ENCODE data around the gene ZNF223. TPM values are rescaled to one million over a fixed set of nuclear protein-coding genes. Genes with fewer than 3 reads are reported as not detected.

The ZNF223 gene
- total RNA-seq, 4 donors from 2014 or later, result 3.6 to 48.5 (median 12.9) TPM

- Histone ChIP-seq H3K9me3 (peaks cover 3 to 52% of the 10 kb centered on the region in 2 donors), H3K27me3 (no peaks in the 10 kb centered on the region), H3K36me3 (peaks cover 0 to 6% of the 10 kb centered on the region in 2 donors), H3K27ac (no peak overlapping the region), H3K4me3 (no peak overlapping the region), H3K4me1 (peaks cover 0 to 5% of the 10 kb centered on the region in 2 donors)
- intact Hi-C loops (cut with DNase I; ENCODE audit: low total_unique reads), result no loop called here
- no peak for DNase-seq
- TF ChIP-seq CTCF (IDR thresholded peaks at IDR 0.05), result no peak
- no peak for TF ChIP-seq POLR2A (IDR thresholded peaks at IDR 0.05)
Measured at GRCh38 chr19:44005973-44006372, 45.9 kb upstream of the ZNF223 start.

GRCh38 chr19:44007473-44007872, 44.4 kb upstream of the ZNF223 start:
- TF ChIP-seq CTCF (IDR thresholded peaks at IDR 0.05), result no peak
- no peak for TF ChIP-seq POLR2A (IDR thresholded peaks at IDR 0.05)
- DNase-seq, result no peak
- no peak overlapping the region for H3K27ac ChIP-seq
- peaks cover 0 to 5% of the 10 kb centered on the region in 2 donors for H3K4me1 ChIP-seq
- peaks cover 0 to 6% of the 10 kb centered on the region in 2 donors for H3K36me3 ChIP-seq
- intact Hi-C loops (cut with DNase I; ENCODE audit: low total_unique reads), result no loop called here
- no peaks in the 10 kb centered on the region for H3K27me3 ChIP-seq
- H3K9me3 ChIP-seq, result peaks cover 3 to 66% of the 10 kb centered on the region in 2 donors
- no peak overlapping the region for H3K4me3 ChIP-seq

- no peak overlapping the region for H3K4me3 ChIP-seq
- DNase-seq, result no peak
- H3K27me3 ChIP-seq, result no peaks in the 10 kb centered on the region
- no peak overlapping the region for H3K27ac ChIP-seq
- peaks cover 3 to 73% of the 10 kb centered on the region in 2 donors for H3K9me3 ChIP-seq
- TF ChIP-seq CTCF (IDR thresholded peaks at IDR 0.05) (no peak), POLR2A (IDR thresholded peaks at IDR 0.05) (no peak)
- H3K4me1 ChIP-seq, result no peaks in the 10 kb centered on the region
- H3K36me3 ChIP-seq, result peaks cover 0 to 6% of the 10 kb centered on the region in 2 donors
- intact Hi-C loops (cut with DNase I; ENCODE audit: low total_unique reads), result no loop called here
Measured at GRCh38 chr19:44010468-44010867, 41.4 kb upstream of the ZNF223 start.

GRCh38 chr19:44019498-44019897, 32.3 kb upstream of the ZNF223 start:
- no peaks in the 10 kb centered on the region for H3K9me3 ChIP-seq
- no peaks in the 10 kb centered on the region for H3K36me3 ChIP-seq
- intact Hi-C loops (cut with DNase I; ENCODE audit: low total_unique reads), result no loop called here
- no peak for DNase-seq
- H3K4me1 ChIP-seq, result no peaks in the 10 kb centered on the region
- no peaks in the 10 kb centered on the region for H3K27me3 ChIP-seq
- H3K27ac ChIP-seq, result no peak overlapping the region
- TF ChIP-seq POLR2A (IDR thresholded peaks at IDR 0.05), result no peak
- no peak for TF ChIP-seq CTCF (IDR thresholded peaks at IDR 0.05)
- H3K4me3 ChIP-seq, result no peak overlapping the region

- Histone ChIP-seq H3K36me3 (no peaks in the 10 kb centered on the region), H3K9me3 (no peaks in the 10 kb centered on the region), H3K27ac (no peak overlapping the region), H3K4me1 (no peaks in the 10 kb centered on the region), H3K4me3 (no peak overlapping the region), H3K27me3 (no peaks in the 10 kb centered on the region)
- no peak for TF ChIP-seq POLR2A (IDR thresholded peaks at IDR 0.05)
- no peak for TF ChIP-seq CTCF (IDR thresholded peaks at IDR 0.05)
- intact Hi-C loops (cut with DNase I; ENCODE audit: low total_unique reads), result no loop called here
- DNase-seq, result no peak
Measured at GRCh38 chr19:44021221-44021620, 30.6 kb upstream of the ZNF223 start.
